BLaER1 (cell line): Measurements from ENCODE around the gene MAGI2.

ENCODE experiments used
- H3K27ac ChIP-seq: shearing (Covaris generic); formaldehyde crosslinking; 2 replicates; pipeline ENCODE4 v1.8.1; 2022
- H3K27me3 ChIP-seq: shearing (Covaris generic); formaldehyde crosslinking; 2 replicates; pipeline ENCODE4 v1.8.1; 2022
- H3K36me3 ChIP-seq: shearing (Covaris generic); formaldehyde crosslinking; 2 replicates; pipeline ENCODE4 v1.8.1; 2022
- H3K4me1 ChIP-seq: shearing (Covaris generic); formaldehyde crosslinking; 2 replicates; pipeline ENCODE4 v1.8.1; 2022
- H3K4me2 ChIP-seq: shearing (Covaris generic); formaldehyde crosslinking; 2 replicates; pipeline ENCODE4 v1.8.1; 2022
- H3K4me3 ChIP-seq: shearing (Covaris generic); formaldehyde crosslinking; 2 replicates; pipeline ENCODE4 v1.8.1; 2022
- H3K9ac ChIP-seq: shearing (Covaris generic); formaldehyde crosslinking; 2 replicates; pipeline ENCODE4 v1.8.1; 2022
- H3K9me3 ChIP-seq: shearing (Covaris generic); formaldehyde crosslinking; 2 replicates; pipeline ENCODE4 v1.8.1; 2022
- H4K20me1 ChIP-seq: shearing (Covaris generic); formaldehyde crosslinking; 2 replicates; pipeline ENCODE4 v1.8.1; 2022
- Cebpa-rat ChIP-seq: shearing (Covaris generic); IDR thresholded peaks from 2 replicates; pipeline ENCODE4 v1.8.1; 2022

Gene MAGI2

GRCh38 chr7:78406531-78406930 is 1046.9 kb downstream of the MAGI2 start:
- Histone ChIP-seq H3K27me3 (no peaks in the 10 kb centered on the region), H4K20me1 (no peaks in the 10 kb centered on the region), H3K27ac (no peak overlapping the region), H3K9me3 (no peaks in the 10 kb centered on the region), H3K36me3 (no peaks in the 10 kb centered on the region), H3K9ac (no peak overlapping the region), H3K4me1 (no peaks in the 10 kb centered on the region), H3K4me2 (no peak overlapping the region), H3K4me3 (no peak overlapping the region)
- TF ChIP-seq Cebpa-rat: no peak

- H3K4me1 ChIP-seq: no peaks in the 10 kb centered on the region
- H3K4me2 ChIP-seq: no peak overlapping the region
- no peak overlapping the region for H3K27ac ChIP-seq
- TF ChIP-seq Cebpa-rat: no peak
- H3K4me3 ChIP-seq: no peak overlapping the region
- H3K9ac ChIP-seq: no peak overlapping the region
- no peaks in the 10 kb centered on the region; the same call in 1 of the 2 replicates for H3K27me3 ChIP-seq
- no peaks in the 10 kb centered on the region for H3K36me3 ChIP-seq
- no peaks in the 10 kb centered on the region for H4K20me1 ChIP-seq
- no peaks in the 10 kb centered on the region for H3K9me3 ChIP-seq
Observed at GRCh38 chr7:78402096-78402495, 1051.4 kb downstream of the MAGI2 start.

GRCh38 chr7:78400038-78400437 is 1053.4 kb downstream of the MAGI2 start:
- no peaks in the 10 kb centered on the region; the same call in 1 of the 2 replicates for H3K27me3 ChIP-seq
- TF ChIP-seq Cebpa-rat: no peak
- no peaks in the 10 kb centered on the region for H3K36me3 ChIP-seq
- no peaks in the 10 kb centered on the region for H4K20me1 ChIP-seq
- H3K4me1 ChIP-seq: no peaks in the 10 kb centered on the region
- no peaks in the 10 kb centered on the region for H3K9me3 ChIP-seq
- H3K4me2 ChIP-seq: no peak overlapping the region
- no peak overlapping the region for H3K4me3 ChIP-seq
- no peak overlapping the region for H3K27ac ChIP-seq
- H3K9ac ChIP-seq: no peak overlapping the region

- TF ChIP-seq Cebpa-rat: no peak
- no peak overlapping the region for H3K27ac ChIP-seq
- H3K36me3 ChIP-seq: no peaks in the 10 kb centered on the region
- no peak overlapping the region for H3K9ac ChIP-seq
- no peaks in the 10 kb centered on the region; the same call in 1 of the 2 replicates for H3K27me3 ChIP-seq
- no peaks in the 10 kb centered on the region for H3K9me3 ChIP-seq
- no peak overlapping the region for H3K4me3 ChIP-seq
- H4K20me1 ChIP-seq: no peaks in the 10 kb centered on the region
- no peak overlapping the region for H3K4me2 ChIP-seq
- H3K4me1 ChIP-seq: no peaks in the 10 kb centered on the region
Observed at GRCh38 chr7:78399033-78399769, 1054.3 kb downstream of the MAGI2 start.

- Histone ChIP-seq H3K4me1 (no peaks in the 10 kb centered on the region), H3K4me3 (no peak overlapping the region), H3K36me3 (no peaks in the 10 kb centered on the region), H3K9ac (no peak overlapping the region), H3K27ac (no peak overlapping the region), H3K27me3 (no peaks in the 10 kb centered on the region; the same call in 1 of the 2 replicates), H4K20me1 (no peaks in the 10 kb centered on the region), H3K9me3 (no peaks in the 10 kb centered on the region), H3K4me2 (no peak overlapping the region)
- TF ChIP-seq Cebpa-rat: no peak
Observed at GRCh38 chr7:78398576-78398975, 1054.9 kb downstream of the MAGI2 start.

DNA sequence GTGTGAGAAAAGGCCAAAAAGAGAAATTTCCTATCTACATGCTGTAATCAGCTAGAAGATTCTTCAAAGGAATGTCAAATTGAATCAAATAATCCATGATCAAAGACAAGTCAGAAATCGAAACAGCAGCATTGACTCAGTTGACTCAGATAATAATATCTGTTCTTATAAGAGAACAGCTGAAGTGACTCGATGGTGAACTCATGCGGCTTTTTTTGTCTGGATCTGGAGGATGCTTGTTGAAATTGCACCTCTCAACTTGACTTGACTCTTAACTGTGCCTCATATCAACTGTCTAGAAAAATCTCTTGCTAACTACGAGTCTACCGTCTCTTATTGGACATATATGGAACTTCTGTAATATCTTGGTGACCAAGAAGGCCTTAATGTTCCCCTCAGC is 1055.4 kb downstream of the MAGI2 start:
- no peak for TF ChIP-seq Cebpa-rat
- no peak overlapping the region for H3K27ac ChIP-seq
- no peaks in the 10 kb centered on the region for H3K36me3 ChIP-seq
- no peak overlapping the region for H3K9ac ChIP-seq
- no peaks in the 10 kb centered on the region; the same call in 1 of the 2 replicates for H3K27me3 ChIP-seq
- no peaks in the 10 kb centered on the region for H3K4me1 ChIP-seq
- H4K20me1 ChIP-seq: no peaks in the 10 kb centered on the region
- H3K9me3 ChIP-seq: no peaks in the 10 kb centered on the region
- no peak overlapping the region for H3K4me3 ChIP-seq
- no peak overlapping the region for H3K4me2 ChIP-seq

DNA sequence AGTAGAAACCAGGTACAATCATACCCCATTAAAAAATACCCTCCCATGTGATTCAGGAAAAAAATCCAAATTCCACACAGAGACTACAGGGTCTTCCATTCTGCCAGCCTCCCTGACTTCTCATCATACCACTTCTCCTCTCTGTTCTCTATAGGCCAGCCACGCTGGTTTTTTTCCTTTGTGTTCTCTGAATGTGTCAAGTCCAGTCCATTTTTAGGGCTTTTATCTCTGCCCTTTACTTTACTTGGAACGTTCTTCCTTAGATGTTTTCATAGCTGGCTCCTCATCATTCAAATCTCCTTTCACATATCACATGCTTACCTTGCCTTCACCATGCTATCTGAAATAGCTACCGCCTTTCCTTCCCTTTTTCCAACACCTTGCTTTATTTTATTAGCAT is 1057.3 kb downstream of the MAGI2 start:
- no peaks in the 10 kb centered on the region for H3K4me1 ChIP-seq
- H4K20me1 ChIP-seq: no peaks in the 10 kb centered on the region
- no peak overlapping the region for H3K27ac ChIP-seq
- no peaks in the 10 kb centered on the region for H3K9me3 ChIP-seq
- H3K36me3 ChIP-seq: no peaks in the 10 kb centered on the region
- no peak overlapping the region for H3K9ac ChIP-seq
- H3K27me3 ChIP-seq: no peaks in the 10 kb centered on the region; the same call in 1 of the 2 replicates
- TF ChIP-seq Cebpa-rat: no peak
- H3K4me2 ChIP-seq: no peak overlapping the region
- no peak overlapping the region for H3K4me3 ChIP-seq

- no peaks in the 10 kb centered on the region for H3K9me3 ChIP-seq
- H3K36me3 ChIP-seq: no peaks in the 10 kb centered on the region
- H4K20me1 ChIP-seq: no peaks in the 10 kb centered on the region
- no peak overlapping the region for H3K9ac ChIP-seq
- no peaks in the 10 kb centered on the region for H3K4me1 ChIP-seq
- no peak overlapping the region for H3K4me3 ChIP-seq
- no peak overlapping the region for H3K4me2 ChIP-seq
- no peak overlapping the region for H3K27ac ChIP-seq
- no peak for TF ChIP-seq Cebpa-rat
- H3K27me3 ChIP-seq: no peaks in the 10 kb centered on the region; the same call in 1 of the 2 replicates
Observed at GRCh38 chr7:78395298-78396036, 1058.0 kb downstream of the MAGI2 start.

GRCh38 chr7:78389022-78389421 is 1064.4 kb downstream of the MAGI2 start:
- no peak overlapping the region for H3K9ac ChIP-seq
- H3K9me3 ChIP-seq: no peaks in the 10 kb centered on the region
- H3K4me1 ChIP-seq: no peaks in the 10 kb centered on the region
- no peak for TF ChIP-seq Cebpa-rat
- no peaks in the 10 kb centered on the region for H4K20me1 ChIP-seq
- H3K36me3 ChIP-seq: no peaks in the 10 kb centered on the region
- no peak overlapping the region for H3K4me2 ChIP-seq
- H3K27ac ChIP-seq: no peak overlapping the region
- H3K27me3 ChIP-seq: no peaks in the 10 kb centered on the region
- no peak overlapping the region for H3K4me3 ChIP-seq

DNA sequence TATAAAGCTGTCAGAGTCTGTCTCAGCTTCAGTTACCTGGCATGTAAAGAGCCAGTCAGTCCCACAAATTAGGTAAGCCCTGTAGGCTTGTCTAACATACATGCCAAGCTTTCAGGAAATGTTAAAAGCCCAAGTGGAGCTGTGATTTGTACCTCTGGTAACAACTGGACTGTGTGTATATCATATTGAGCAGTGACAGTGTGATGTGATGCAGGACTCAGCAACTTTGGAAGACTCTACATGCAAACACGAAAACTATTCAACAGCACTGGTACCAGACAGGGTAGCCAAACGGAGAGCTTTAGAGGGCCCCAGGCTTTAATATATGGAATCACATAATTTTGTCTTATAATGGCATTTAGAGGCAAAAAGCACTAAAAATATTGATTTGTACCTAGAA is 1066.9 kb downstream of the MAGI2 start:
- Histone ChIP-seq H3K4me3 (no peak overlapping the region), H3K27me3 (no peaks in the 10 kb centered on the region), H3K4me1 (no peaks in the 10 kb centered on the region), H4K20me1 (no peaks in the 10 kb centered on the region), H3K27ac (no peak overlapping the region), H3K4me2 (no peak overlapping the region), H3K36me3 (no peaks in the 10 kb centered on the region), H3K9ac (no peak overlapping the region), H3K9me3 (no peaks in the 10 kb centered on the region)
- no peak for TF ChIP-seq Cebpa-rat
